ENCODE measurements around the gene FA2H.

Gene FA2H

GRCh38 chr16:74744566-74744965 is 30.1 kb downstream of the FA2H start:
- no peak for DNase-seq (ENCODE audit: low read depth)

- no peak for DNase-seq (ENCODE audit: low read depth)
Observed at GRCh38 chr16:74743668-74744299, 30.8 kb downstream of the FA2H start.

- no peak for DNase-seq (ENCODE audit: low read depth)
Observed at GRCh38 chr16:74743045-74743667, 31.5 kb downstream of the FA2H start.

- no peak for DNase-seq (ENCODE audit: low read depth)
Observed at GRCh38 chr16:74742051-74742481, 32.6 kb downstream of the FA2H start.

DNA sequence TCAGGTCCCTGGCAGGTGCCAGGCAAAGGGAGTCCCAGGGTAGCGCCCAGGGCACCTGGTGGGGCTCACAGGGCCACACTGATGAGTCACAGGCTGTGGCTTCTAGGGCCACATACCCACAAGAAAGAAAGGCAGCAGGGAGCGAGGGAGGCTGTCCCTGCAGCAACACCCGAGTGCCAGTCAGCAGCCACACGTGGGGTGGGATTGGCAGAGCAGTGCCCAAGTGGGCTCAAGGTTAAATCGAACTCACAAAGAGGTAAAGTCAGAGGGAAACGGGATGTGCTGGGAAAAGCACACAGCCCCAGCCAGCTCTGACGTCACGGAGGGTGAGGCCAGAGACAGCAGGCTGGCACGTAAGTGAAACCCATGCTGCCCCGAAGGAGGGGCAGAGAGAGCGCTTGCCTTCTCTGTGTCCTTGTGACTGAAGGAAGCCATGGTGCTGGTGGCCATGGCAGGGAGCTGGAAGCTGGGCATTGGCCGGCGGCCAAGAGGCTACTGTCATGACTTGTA is 33.8 kb downstream of the FA2H start:
- DNase-seq (ENCODE audit: low read depth): no peak

GRCh38 chr16:74739275-74739674 is 35.3 kb downstream of the FA2H start:
- DNase-seq (ENCODE audit: low read depth): no peak

DNA sequence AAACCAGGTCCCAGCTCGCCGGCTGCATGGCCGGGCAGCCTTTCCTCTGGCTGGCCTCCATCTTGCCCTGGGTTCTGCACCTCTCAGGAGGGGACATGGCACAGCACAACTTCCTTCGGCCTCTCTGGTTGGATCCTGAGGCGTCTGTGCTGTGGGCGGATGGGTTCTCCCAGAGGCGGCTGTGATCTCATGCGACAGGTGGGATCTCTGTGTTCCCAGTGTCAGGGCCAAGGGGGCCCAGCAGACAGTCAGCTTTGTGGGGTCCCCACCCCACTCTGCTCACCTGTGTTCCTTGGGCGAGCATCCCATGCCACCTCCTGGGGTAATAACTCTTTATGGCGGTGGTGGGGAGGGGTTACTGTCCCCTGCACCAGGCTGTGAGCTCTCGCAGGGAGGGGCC is 35.8 kb downstream of the FA2H start:
- DNase-seq (ENCODE audit: low read depth): no peak

GRCh38 chr16:74738113-74738541 is 36.5 kb downstream of the FA2H start:
- no peak for DNase-seq (ENCODE audit: low read depth)

DNA sequence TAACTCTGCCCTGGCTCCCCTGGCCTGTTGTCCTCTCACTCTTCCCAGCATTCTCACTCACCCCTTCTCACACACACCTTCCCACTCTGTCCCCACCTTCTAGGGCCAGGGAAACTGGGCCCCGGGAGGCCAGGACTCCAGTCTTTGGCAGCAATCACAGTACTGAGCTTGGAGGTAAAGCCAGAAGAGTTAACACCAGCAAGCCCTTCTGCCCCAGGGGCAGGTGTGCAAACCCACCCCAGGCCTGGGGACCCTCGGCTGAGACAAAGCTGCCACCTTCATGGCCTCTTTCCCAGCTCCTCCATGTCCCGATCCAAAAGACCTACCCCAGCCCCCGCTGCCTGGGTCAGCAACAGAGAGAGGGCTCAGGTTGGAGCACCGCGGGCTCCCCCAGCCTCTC is 37.1 kb downstream of the FA2H start:
- DNase-seq (ENCODE audit: low read depth): no peak

DNA sequence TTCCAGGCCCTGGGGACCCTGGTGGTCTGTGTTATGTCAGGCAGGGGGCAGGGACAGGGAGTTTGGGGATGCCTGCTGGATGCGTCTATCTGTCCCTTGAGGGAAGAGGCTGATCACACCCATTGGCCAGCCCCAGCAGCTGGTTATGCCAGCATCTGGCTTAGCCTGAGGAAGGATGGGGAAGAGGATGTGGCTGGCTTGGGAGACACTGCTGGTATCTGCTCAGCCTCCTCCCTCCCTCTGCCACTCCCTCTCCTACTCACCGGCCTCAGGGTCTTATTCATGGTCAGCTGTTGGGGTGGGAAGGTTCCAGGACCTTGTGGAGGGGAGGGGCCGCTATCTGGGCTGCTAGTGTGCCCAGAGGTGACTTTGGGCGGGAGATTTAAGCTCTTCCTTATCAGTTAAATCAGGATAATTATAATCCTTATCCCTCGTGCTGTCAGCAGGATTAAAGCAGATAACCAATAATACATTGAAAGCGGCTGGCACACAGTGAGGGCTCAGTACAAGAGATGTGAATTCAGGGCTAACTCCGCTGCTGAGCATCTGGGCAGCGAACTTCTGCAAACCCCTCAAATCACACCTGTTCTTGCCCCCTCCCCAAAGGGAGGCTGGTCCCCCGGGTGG is 38.0 kb downstream of the FA2H start:
- no peak for DNase-seq (ENCODE audit: low read depth)

DNA sequence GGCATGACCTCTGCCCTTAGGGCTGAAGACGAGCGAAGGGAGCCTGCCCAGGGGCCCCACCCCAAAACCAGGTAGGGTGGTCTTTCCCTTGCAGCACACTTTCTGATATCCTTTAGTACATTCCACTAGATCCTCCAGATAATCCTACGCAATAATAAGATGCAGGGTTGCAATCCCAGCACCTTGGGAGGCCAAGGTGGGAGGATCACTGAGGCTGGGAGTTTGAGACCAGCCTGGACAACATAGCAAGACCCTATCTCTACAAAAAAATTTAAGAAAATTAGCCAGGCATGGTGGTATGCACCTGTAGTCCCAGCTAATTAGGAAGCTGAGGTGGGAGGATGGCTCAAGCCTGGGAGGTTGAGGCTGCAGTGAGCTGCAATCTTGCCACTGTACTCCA is 39.1 kb downstream of the FA2H start:
- DNase-seq (ENCODE audit: low read depth): no peak

DNA sequence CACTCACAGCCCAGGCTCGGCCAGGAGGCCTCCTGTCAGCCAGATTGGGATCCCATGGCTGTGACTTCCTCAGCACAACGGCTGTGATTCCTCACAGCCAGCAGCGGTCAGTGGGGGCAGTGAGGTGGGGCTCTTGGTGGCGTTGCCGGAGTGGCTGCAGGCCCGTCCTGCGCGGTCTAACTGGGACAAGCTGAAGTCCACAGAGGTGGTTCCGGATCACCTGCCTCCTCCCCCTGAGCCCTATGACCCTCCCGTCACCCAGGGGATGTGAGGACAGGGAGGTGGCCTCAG is 39.5 kb downstream of the FA2H start:
- no peak for DNase-seq (ENCODE audit: low read depth)

- DNase-seq (ENCODE audit: low read depth): no peak
Observed at GRCh38 chr16:74734361-74735161, 40.1 kb downstream of the FA2H start.

GRCh38 chr16:74732707-74733350 is 41.8 kb downstream of the FA2H start:
- DNase-seq (ENCODE audit: low read depth): no peak

- no peak for DNase-seq (ENCODE audit: low read depth)
Observed at GRCh38 chr16:74731853-74732477, 42.7 kb downstream of the FA2H start.

DNA sequence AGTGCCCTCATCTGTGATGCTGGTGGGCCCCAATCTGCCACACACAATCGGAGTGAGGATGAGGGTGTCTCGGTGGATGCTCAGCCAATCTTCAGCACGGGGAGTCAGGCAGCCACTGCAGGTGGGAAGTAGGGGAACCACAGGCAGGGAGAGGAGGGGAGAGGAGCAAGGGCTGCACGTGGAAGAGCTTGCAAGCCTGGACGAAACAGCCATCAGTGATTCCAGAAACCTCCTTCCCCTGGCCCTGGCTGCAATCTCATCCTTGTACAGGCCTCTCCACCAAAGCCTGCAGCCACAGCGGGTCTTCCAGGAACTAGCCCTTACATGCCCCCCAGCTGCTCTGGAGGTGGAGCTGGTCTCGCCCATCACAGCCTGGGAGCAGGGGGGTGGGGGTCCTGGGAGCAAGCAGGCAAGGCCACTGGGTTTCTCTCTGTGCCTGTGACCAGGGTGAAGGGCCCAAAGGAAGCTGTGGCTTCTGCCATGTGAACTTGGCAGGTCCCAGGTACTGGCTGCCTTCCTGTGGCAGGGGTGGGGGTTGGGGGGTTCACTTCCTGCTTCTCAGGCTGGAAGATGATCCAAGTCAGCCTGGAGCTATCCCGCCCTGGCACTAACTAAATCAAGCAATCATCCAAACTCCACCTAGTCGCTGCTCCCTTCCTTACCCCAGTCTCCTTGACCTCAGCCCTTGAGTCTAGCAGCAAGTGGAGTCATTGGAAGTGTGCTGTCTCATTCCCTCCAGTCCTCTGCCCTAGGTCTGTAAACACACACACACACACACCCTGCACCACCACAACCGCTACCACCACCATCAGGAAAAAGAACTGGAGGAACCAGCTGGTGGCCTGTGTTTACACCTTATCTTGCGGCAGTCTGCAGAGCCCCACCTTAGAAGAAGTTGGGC is 44.6 kb downstream of the FA2H start:
- no peak for DNase-seq (ENCODE audit: low read depth)

DNA sequence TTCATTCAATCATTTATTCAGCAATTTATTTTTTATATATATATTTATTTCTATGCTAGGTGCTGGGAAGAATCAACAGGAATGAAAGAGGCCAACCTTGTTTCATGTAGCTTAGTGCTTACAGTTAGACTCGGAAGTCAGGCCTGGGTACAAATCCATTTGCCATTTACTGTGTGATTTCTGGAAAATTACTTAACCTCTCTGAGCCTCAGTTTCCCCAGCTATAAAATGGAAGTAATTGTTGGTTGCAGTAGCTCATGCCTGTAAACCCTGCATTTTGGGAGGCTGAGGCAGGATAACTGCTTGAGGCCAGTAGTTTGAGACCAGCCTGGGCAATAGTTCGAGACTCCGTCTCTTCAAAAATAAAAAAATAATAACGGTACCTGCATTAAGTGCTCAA is 46.7 kb downstream of the FA2H start:
- no peak for DNase-seq (ENCODE audit: low read depth)

- no peak for DNase-seq (ENCODE audit: low read depth)
Observed at GRCh38 chr16:74726716-74727115, 47.9 kb downstream of the FA2H start.

DNA sequence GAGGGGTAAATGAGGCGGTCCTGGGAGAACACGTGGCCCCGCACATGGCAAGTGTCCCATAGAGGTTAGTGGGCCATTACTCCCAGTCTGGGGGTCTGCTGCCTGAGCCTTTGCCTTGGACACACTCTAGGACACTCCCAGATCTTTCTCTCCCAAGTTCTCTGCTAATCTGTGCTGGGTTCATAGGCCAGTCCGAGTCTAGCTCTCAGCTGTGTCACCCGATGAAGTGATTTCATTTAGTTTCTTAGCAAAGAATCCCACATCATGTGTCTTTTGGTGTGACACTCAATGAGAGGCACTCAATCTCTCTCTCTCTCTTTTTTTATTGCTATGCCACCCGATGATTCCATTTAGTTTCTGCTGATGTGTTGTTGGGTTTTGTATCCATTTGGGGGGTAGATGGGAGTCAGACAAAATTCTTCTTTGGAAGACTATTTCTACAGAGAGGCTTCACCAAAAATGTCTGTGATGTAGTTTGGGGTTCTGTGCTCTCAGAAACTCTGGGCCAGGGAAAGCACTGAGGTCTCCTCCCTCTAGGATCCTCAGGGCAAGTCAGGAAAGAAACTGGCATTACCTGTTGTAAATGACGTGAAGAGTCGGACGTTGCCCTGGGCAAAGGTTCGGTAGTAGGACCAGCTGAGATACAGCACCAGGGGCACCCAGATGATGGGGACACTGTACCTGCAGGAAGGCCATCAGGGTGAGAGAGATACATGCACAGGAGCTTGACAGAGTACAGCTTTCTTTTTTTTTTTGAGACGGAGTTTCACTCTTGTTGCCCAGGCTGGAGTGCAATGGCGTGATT is 48.8 kb downstream of the FA2H start:
- DNase-seq (ENCODE audit: low read depth): no peak
